Muscle of back (tissue), 11 donors: ENCODE results near the gene PLSCR4. TPM values are rescaled to one million over a fixed set of nuclear protein-coding genes. Genes with fewer than 3 reads are reported as not detected.

Source experiments
- DNase-seq, 3 donors: peaks; one replicate each; pipeline versions ENCODE4 v3.0.0 to v3.0.0-alpha.2; 2013
- polyA plus RNA-seq, 10 donors: library from polyadenylated mRNA; unstranded; fragments of 120-200 nt; gene quantifications; one replicate each; pipeline ENCODE4 v1.2.1, GENCODE V29; 2013; ENCODE audit not compliant: insufficient read length in 10 of 10

PLSCR4 gene
- polyA plus RNA-seq, 10 donors: 15.1 to 28.6 (median 18.4) TPM

DNA sequence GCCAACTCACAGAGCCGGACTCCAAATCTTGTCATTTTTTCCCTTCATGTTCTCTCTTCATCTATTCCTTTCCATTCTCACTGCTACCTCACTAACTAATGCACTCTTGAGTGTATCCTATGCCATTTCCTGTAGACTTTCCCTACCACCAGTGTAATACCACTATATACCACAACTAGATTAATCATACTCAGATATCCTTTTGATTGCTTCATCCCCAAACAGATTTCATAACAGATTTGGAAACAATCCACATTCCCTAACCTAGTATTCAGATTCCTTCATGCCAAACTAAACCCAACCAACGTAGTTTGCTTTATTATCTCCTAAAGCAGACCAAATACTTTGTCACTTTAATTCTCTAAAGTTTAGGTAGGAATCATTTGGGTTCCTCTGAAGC, 87.3 kb downstream of the PLSCR4 start:
- DNase-seq: peak in 1 of 3 donors; percentile 89

- DNase-seq: peak in 1 of 3 donors; percentile 36
Measured at GRCh38 chr3:146162561-146162960, 88.3 kb downstream of the PLSCR4 start.

DNA sequence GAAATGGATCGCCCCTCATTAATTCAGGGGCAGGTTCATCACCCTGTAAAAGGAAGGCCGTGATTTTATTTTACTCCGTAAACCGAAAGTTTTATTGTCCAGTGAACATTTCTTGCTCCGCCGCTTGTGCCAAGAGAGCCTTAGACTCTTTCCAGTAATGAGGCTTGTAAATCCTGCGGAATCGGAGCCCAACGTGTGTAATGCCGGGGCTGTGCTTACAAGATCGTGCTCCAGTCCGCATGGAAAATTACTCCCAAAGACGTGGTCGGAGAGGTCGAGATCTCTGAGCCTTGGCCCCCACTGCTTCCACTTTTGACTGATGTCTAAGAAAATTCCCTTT, 89.3 kb downstream of the PLSCR4 start:
- peak in 2 of 3 donors; percentile 44 to 77 for DNase-seq

GRCh38 chr3:146160964-146161662, 89.8 kb downstream of the PLSCR4 start, which contains the start of gene PLOD2:
TSS of gene PLOD2 (minus strand) at chr3:146161184. CDS start at chr3:146160989, 195 bp downstream.
- peak; percentile 84 to 93 (median 89) for DNase-seq

DNA sequence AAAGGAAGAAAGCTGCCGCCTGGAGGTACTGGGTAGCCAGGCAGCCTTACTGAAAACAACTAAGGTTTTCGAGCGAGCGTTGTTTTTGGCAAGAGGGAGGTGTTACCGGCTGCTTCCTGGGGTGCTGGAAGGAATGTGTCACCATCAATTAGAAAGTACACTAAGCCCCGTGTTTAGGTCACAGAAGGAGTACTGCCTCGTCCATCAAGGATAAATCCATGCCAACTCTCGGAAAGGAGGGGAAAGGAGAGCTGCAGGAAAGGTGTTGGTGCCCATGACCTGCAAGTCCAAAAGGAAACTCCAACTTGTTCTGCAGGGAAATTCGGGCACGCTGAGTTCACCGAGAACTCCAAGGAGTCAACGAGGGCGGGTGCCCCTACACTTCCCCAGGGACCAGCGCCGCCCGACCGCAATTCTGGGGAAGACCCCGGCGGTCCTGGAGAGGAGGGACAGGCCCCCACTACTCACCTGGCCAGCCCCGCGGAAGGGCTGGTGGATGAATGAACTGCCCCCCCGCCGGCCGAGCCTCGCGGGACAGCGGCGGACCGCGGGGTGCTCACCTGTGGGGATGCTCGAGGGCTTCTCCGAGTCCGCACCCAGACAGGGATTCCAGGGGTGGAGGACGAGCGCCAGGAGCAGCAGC, 90.5 kb downstream of the PLSCR4 start:
- peak; percentile 66 to 86 (median 73) for DNase-seq

DNA sequence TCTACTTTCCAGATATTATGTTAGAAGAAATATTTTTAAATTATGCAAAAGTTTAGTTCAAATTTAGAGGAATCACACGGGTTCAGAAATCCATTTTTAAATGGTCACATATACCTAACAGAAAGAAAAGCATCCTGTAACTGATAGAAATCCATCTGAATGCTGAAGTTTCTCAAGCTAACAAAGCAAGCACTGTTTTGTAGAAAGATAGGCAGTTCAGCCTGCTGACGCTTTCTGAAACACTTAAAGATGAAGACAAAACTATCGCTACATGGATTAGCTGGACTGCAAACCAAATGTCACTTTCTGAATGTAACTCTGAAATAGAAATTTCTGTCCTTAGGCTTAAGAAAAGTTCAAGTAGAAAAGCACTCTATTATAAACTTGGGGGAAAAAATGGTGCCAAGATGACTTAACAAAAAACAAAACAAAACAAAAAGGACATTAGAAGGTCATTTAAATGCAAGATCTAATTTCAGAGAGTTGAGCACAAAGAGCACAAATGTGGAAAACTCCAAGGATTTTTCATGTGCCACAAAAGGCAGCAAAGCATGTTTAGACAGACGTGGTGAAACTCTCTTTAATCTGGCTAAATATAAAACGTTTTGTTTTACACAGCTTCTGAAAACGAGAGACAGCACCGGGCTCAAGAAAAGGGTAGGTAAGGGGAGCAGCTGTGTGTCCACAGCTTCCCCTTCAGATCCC, 91.1 kb downstream of the PLSCR4 start:
- DNase-seq: no peak

DNA sequence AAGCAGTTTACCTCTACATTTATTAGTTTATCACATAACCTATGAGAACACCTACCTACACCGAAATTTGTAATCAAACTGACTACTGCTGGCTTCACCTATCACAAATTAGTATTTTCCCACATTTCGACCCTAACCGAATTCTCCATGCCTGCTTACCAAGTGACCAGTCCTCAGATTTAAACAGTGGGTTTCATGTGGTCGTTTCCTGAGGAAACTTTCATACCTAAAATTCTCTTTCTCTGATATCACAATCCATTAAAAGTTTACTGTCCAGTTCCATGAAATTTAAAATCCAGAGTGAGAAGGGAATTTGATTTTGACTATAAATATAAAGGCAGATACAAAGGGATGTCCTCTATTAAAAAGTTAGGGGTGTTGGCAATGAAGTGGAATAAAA, 91.9 kb downstream of the PLSCR4 start:
- peak in 1 of 3 donors; percentile 10 for DNase-seq

- peak in 1 of 3 donors; percentile 9 for DNase-seq
Measured at GRCh38 chr3:146157325-146158060, 93.4 kb downstream of the PLSCR4 start.

DNA sequence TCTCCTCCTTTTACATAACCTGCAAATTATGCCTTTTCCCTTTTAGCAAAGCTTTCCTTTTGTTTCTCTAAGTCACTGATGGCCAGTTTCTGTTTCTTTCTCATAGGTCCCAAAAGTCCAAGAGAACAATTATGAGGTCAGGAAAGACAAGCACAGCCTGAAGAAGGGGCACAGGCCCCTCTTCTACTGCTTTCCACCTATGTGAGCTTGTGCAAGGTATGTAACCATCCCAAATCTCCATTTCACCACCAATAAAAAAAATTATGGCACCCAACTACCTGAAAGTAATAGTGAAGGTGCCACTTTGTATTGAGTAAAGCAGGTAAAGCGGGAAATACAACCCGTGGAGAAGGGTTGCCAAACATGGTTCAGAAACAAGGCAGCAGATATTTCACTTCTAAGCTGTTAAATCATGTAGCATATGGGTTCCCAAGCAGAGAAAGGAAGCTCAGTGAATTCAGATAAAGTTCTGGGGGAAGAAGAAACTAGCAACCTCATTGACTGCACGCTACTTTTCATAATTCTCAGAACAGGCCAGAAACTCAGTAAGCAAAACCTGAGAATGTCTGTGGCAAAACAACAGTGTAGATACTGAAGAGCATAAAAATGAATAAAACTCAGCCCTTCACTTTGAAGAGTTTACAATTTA, 94.1 kb downstream of the PLSCR4 start:
- peak in 1 of 3 donors; percentile 18 for DNase-seq

GRCh38 chr3:146156095-146156494, 94.8 kb downstream of the PLSCR4 start:
- DNase-seq: peak in 1 of 3 donors; percentile 39

DNA sequence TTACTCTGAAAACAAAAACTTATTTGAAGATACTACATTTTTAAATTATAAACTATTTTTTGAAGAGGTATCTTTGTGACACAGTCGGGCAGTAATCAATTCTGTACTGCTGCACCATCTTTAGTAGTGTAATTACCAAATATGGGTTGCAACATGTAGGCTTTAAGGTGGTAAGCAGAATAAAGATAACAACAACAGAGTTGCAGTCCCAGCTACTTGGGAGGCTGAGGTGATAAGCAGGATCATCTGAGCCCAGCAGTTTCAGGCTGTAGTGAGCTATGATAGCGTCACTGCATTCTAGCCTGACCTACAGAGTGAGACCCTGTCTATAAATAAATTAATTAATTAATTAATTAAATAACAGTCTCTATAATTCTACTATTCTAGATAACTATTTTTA, 95.9 kb downstream of the PLSCR4 start:
- no peak for DNase-seq

DNA sequence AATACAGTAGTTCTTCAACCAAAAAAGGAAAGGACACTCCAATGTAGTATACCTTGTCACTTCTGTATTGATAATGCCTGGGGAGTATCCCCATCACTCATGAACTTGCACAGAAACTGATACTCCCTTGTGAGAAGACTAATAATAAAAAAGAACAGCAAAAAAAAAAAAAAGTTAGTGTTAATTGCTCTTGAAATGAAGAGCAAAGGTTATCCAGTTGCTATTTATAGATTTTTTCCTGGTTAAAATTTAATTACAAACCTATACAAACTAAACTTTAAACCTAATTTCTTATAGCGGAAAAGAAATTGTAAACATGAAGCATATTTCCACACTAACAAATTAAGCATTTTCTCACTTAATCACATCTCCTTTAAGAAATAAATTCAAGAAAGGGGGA, 96.6 kb downstream of the PLSCR4 start:
- DNase-seq: no peak

- DNase-seq: no peak
Measured at GRCh38 chr3:146153429-146153828, 97.5 kb downstream of the PLSCR4 start.

DNA sequence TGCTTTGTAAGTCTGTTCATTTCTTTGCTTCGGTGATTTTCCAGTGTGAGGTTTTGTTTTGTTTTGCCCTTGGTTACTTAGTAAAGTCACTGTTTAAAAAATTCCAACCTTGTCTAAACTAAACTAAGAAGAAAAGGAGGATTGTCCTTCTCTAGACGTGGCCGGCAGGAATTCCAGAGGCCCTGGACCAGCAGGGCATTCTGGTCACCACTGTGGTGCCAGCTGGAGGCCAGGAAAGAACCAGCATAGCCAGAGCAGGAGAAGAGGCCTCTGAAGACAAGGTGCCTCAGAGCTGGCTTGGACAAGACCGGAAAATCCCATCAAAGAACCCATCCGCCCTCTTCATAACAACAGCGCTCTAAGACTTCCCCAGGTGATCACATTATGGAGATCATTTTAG, 98.1 kb downstream of the PLSCR4 start:
- DNase-seq: no peak

DNA sequence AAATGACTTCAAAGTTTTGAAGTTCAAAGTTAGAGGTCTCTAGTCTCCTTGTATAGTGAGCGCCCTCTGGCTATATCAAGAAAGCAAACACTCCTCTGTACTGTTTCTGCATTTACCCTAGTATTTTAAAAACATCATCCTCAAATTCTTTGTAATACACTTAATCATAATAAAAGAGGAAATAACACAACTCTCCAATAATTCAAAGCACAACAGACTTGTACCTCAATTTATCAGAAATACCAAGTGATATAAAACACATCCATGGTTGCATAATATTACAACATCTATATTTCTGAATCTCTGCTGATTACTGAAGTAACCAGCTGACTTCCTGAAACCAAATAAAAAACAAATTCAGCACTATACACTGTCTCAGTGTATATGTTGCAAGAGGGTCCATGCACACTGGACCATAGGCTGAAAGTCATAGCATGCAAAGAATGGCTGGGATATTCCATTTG, 102.4 kb downstream of the PLSCR4 start:
- no peak for DNase-seq

DNA sequence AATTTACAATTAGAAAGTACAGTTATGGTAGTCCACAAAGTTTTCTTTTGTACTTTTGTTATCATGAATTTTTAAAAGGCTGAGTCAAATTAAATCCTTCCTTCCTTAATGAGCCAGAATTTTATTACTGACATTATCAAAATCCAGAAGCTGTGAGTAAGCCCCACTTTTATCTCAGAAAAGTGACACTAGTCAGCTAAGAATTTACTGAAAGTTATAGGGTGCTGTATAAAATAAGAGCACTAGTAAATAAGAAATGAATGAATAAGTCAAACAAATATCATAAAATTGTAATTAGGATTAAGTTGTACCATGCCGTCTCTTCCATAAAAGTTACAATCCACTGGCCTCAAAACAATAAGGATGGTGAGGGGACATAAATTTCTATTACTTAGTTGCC, 105.3 kb downstream of the PLSCR4 start:
- DNase-seq: no peak

DNA sequence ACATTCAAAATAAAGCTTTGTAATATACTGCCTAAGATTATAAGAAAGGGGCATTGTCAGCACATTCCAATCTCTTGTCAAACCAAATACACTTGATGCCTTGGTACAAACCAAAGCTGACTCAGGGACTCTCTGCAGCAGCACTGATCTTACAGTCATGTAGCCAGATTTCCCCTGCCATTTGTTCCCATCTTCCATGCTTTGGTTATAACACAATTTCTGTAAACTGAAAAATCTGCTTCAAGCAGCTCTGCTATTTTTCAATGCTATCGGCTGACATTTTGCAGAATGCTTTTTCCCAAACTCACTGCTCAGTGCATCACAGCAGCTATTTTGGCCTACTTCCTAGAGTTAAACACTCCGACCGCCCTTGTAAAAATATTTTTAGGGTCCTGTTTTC, 108.1 kb downstream of the PLSCR4 start:
- DNase-seq: peak in 1 of 3 donors; percentile 57
